Ishikawa (cell line): Measurements from ENCODE around the gene HSPB8.

Source experiments
- CEBPB ChIP-seq: IDR thresholded peaks from 2 replicates; pipeline ENCODE4 v1.6.1; 2012
- CREB1 ChIP-seq: IDR thresholded peaks from 2 replicates; pipeline ENCODE4 v1.6.1; 2012; ENCODE audit warnings: low read depth
- EGR1 ChIP-seq: IDR thresholded peaks from 2 replicates; pipeline ENCODE4 v1.6.1; 2012
- EP300 ChIP-seq: IDR thresholded peaks from 2 replicates; pipeline ENCODE4 v1.6.1; 2012; ENCODE audit warnings: borderline replicate concordance
- MAX ChIP-seq: IDR thresholded peaks from 2 replicates; pipeline ENCODE4 v1.6.1; 2012
- RAD21 ChIP-seq: IDR thresholded peaks from 2 replicates; pipeline ENCODE4 v1.6.1; 2012; ENCODE audit warnings: low read depth
- TAF1 ChIP-seq: IDR thresholded peaks from 2 replicates; pipeline ENCODE4 v1.6.1; 2012; ENCODE audit warnings: low read depth, mild to moderate bottlenecking
- YY1 ChIP-seq: IDR thresholded peaks from 2 replicates; pipeline ENCODE4 v1.6.1; 2012; ENCODE audit warnings: low read depth
- TF ChIP-seq, protein P1 (sequence below): IDR thresholded peaks from 2 replicates; pipeline ENCODE4 v1.6.1; 2012; ENCODE audit warnings: low read depth, mild to moderate bottlenecking

- TF ChIP-seq TAF1 (no peak), CEBPB (no peak), EP300 (no peak), YY1 (no peak), CREB1 (no peak), MAX (no peak), RAD21 (no peak), EGR1 (no peak)
- TF ChIP-seq, protein P1, sequence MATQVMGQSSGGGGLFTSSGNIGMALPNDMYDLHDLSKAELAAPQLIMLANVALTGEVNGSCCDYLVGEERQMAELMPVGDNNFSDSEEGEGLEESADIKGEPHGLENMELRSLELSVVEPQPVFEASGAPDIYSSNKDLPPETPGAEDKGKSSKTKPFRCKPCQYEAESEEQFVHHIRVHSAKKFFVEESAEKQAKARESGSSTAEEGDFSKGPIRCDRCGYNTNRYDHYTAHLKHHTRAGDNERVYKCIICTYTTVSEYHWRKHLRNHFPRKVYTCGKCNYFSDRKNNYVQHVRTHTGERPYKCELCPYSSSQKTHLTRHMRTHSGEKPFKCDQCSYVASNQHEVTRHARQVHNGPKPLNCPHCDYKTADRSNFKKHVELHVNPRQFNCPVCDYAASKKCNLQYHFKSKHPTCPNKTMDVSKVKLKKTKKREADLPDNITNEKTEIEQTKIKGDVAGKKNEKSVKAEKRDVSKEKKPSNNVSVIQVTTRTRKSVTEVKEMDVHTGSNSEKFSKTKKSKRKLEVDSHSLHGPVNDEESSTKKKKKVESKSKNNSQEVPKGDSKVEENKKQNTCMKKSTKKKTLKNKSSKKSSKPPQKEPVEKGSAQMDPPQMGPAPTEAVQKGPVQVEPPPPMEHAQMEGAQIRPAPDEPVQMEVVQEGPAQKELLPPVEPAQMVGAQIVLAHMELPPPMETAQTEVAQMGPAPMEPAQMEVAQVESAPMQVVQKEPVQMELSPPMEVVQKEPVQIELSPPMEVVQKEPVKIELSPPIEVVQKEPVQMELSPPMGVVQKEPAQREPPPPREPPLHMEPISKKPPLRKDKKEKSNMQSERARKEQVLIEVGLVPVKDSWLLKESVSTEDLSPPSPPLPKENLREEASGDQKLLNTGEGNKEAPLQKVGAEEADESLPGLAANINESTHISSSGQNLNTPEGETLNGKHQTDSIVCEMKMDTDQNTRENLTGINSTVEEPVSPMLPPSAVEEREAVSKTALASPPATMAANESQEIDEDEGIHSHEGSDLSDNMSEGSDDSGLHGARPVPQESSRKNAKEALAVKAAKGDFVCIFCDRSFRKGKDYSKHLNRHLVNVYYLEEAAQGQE: no peak
Measured at GRCh38 chr12:119149270-119149669, 29.5 kb upstream of the HSPB8 start.
